NCI-H82 treated with DMSO at 0.1 percent for 48 hours (cell line): ENCODE results near the gene HSPB8.

Source experiments
- DNase-seq: peaks from one replicate; lab custom pipeline; 2025; ENCODE audit not compliant: unreplicated experiment; lab: John Stamatoyannopoulos, UW

HSPB8 gene

GRCh38 chr12:119178544-119179334 is at the start of gene HSPB8:
Gene HSPB8 (plus strand): TSS chr12:119178931. CDS start chr12:119179313, 382 bp downstream.
- DNase-seq, result peak; percentile 41

GRCh38 chr12:119129827-119130434 is 48.8 kb upstream of the HSPB8 start:
- DNase-seq, result no peak

DNA sequence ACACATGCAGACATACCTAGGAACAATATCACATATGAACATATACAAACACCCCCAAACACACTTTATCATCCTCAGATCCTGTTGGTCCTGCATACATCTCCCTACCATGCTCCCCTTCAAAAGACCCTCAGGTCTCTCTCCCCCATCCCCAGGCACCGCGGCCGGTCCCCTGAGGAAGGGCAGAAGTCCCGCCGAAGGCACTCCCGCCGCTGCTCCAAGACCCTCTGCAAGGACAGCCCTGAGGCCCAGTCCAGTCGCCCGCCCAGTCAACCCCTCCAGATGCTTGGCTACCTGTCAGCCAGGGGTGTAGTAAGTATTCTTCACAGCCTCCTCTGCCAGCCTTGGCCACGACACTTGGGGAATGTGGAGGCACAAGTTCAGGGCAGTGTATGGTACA is 48.2 kb upstream of the HSPB8 start:
- DNase-seq, result no peak

GRCh38 chr12:119134284-119135072 is 44.3 kb upstream of the HSPB8 start:
- DNase-seq, result no peak

GRCh38 chr12:119136811-119137410 is 41.8 kb upstream of the HSPB8 start:
- DNase-seq, result no peak

DNA sequence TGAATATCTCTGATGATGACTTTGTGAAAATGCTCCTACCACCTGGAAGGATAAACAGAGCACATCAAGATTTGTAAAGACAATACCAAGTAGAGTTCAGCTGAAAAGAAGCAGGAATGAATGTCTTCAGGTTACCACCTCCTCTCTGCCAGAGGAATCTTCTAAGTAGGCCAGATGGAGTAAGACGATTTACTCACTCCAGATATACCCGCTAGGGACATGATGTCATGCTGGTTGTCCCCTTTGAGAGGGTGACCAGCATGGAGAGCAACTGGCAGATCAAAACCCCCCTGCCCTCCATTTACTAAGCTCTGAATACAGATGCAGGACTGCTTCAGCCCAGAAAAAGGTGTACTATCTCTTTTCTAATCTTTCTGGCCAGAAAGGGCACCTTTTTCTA is 39.3 kb upstream of the HSPB8 start:
- no peak for DNase-seq

GRCh38 chr12:119145367-119145766 is 33.4 kb upstream of the HSPB8 start:
- no peak for DNase-seq

DNA sequence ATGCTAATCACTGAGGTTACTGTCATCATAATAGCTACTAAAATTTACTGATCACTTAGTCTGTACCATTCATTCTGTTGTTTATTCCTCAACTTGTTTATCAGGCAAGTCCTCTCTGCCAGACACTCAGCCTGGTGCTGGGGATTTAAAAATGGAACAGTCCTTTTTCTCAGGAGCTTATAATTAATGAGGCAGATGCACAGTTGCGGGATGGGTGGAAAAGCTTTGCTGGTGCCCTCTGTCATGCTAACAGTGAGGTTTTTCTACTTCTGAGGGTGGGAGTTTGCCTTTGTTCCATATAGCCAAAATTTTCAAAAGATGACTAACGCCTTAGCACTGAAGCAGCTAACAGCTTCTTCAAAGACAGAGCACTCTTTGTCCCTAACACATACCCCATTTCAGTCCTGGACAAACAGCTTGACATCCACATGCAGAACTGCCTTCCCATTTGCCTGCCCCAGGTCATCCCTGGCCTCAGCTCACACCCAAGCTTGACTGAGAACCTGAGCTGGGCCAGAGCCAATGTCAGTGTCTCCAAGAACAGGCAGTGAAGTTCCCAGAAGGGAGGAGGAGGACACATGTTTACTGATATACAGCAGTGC is 30.8 kb upstream of the HSPB8 start:
- DNase-seq, result no peak

DNA sequence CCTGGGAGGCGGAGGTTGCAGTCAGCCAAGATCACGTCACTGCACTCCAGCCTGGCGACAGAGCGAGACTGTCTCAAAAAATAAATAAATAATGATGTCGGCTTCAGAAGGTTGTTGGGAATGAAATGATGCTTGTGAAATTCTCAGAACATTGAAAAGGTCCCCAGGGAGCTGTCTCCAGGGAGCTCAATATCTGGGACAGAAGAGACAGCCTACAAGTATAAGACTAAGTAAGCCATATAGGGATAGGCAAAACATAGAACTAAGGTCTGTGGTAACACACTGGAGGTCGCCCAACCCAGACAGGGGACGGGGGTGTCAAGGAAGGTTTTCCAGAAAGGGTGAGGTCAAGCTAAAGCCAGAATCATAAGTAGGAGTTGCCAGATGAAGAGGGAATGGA is 29.5 kb upstream of the HSPB8 start:
- no peak for DNase-seq

DNA sequence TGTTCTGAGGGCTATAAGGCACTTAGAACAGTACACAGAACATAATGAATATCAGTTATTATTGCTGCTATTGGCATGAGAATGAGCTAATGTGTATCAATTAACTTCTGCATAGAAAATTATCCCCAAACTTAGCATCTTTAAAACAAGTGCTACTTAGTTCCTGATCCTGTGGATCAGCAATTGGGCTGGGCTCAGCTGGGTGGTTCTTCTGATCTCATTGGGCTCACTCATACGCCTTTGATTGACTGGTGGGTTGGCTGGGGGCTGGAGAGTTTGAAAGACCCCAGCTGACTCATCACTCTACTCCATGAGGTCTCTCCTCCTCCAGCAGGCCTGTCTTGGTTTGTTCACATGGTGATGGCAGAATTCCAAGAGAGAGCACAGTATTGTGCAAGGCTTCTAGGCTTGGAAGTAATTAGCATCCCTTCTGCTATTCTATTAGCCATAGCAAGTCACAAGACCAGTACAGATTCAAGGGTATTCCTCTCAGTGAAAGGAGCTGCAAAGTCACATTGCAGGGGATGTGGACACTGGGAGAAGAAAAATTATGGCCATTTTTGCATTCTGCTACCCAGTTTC is 27.2 kb upstream of the HSPB8 start:
- no peak for DNase-seq

- DNase-seq, result no peak
Observed at GRCh38 chr12:119153477-119154434, 25.0 kb upstream of the HSPB8 start.

GRCh38 chr12:119154435-119154818 is 24.3 kb upstream of the HSPB8 start:
- no peak for DNase-seq

DNA sequence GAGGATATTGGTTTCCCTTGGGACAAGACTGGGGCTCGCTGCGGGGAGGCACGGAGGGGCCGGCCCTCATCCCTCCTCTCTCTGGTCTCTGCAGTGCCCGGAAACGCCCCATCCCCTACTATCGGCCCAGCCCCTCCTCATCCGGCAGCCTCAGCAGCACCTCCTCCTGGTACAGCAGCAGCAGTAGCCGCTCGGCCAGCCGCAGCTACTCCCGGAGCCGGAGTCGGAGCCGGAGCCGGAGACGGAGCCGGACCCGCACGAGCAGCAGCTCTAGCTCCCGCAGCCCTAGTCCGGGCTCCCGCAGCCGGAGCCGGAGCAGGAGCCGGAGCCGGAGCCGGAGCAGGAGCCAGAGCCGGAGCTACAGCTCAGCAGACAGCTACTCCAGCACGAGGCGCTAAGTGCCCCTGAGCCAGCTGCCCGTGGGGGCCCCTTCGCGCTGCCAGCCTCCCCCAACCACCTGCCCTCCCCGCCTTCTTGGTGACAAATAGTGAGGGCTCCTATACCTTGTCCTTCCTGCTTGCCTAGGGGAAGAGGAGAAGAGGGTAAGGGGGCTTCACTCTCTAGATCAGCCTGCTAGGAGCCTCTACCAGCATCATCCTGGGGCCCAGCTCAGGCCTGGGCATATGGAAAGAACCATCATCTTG is 22.2 kb upstream of the HSPB8 start:
- DNase-seq, result no peak

- DNase-seq, result no peak
Observed at GRCh38 chr12:119157528-119157927, 21.2 kb upstream of the HSPB8 start.

DNA sequence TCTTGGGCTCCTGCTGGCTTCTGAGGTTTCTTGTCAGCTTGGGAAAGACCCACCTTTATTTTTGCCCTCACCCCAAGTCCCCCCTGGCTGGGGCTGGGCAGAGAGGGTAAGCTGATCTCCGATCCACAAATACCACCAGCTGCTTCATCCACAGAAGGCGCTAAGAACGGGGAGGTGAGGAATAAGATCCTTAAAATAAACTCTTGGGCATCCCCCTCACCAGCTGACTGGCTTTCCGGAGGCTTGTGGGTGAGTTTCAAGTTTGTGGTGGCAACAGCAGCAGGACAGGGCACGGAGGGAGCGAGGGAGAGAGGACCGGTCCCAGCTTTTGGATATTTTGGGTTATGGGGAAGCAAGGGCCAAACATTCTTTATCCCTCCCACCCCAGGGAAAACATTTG is 20.8 kb upstream of the HSPB8 start:
- DNase-seq, result no peak

DNA sequence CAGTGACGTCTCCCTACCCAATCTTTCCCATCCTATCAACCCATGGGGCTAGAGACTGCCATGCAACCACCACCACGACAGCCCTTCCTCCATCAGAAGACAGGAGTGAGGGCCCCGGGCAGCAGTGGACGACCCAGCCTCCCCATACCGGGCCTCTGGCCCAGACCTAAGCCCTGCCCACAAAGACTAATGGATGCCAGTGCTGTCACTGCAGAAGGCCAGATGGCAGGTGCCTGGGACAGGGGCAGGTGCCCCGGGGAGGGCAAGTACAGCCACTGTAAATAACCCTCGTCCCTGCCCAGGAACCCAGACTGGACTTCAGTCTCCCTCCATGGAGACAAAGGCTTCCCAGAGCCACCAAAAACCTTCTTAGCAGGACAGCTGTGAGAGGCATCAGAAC is 20.3 kb upstream of the HSPB8 start:
- no peak for DNase-seq

- DNase-seq, result no peak
Observed at GRCh38 chr12:119159844-119160243, 18.9 kb upstream of the HSPB8 start.

DNA sequence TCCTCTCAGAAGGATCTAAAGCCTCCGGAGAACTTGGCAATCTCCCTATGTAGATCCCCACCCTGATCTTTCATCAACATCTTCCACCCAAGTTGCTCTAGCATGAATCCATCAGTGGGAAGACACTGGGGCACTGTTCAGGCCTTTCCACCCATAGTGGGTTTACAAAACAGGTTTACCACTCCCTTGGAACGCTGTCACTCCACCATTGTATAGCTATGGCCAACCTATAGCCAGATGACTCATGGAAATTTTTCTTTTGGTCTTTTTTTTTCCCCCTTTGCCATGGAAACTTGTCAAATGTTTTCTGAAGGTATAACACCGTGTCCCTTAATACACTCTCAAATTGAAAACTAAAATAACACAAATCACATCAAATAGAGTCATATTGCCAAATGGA is 10.8 kb upstream of the HSPB8 start:
- DNase-seq, result no peak

DNA sequence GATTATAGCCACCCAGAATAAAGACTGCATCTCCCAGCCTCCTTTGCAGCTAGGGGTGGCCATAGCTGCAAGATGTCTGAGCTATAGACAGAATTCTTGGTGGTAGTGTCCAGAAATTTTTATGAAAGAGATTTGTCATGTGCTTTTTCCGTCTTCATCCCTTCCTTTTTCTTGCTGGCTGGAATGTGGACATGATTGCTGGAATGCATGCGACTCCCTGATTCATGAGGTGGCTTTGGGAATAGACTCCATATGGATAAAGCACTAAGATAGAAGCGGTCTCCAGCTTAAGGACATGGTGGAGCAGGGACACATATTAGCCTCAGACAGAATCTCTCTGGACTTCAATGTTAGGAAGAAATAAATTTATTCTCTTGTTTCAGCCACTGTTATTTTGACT is 10.0 kb upstream of the HSPB8 start:
- no peak for DNase-seq
